ENCODE results near the gene ILF3.

DNA sequence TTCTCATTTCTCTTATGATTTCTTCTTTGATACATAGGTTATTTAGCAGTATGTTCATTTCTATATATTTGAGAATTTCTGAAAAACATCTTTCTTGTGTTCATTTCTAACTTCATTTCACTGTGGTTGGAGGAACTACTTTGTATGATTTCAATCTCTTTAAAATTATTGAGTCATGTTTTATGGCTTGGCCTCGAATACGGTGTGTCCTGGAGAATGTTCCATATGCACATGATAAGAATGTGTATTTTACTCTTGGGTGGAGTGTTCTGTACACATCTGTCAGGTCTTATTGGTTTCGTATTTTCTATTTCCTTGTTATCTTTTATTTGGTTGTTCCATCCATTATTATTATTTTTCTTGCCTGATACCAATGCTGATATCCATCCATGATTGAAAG, 86.7 kb downstream of the ILF3 start:
- TF ChIP-seq POLR2AphosphoS5 (IDR thresholded peaks at IDR 0.05): no peak
- no peak for TF ChIP-seq CTCF (IDR thresholded peaks at IDR 0.05)

Data from suprapubic skin (tissue), 3 donors.